Stimulated activated CD8-positive, alpha-beta memory T cell treated with anti-CD3 and anti-CD28 coated beads, Interleukin-15, amount 100 ng/mL, for 1 hour (primary cell): ENCODE data around the gene CARMIL1.
"Not testable (repeated sequence)": the region's sequence is repeated elsewhere in the genome, so short reads cannot be mapped to it uniquely, and the experiment has no call there.

Experiments used
- DNase-seq: peaks from one replicate; pipeline ENCODE4 v3.0.0-alpha.2; 2020; ENCODE audit warnings: low read depth

CARMIL1 gene

DNA sequence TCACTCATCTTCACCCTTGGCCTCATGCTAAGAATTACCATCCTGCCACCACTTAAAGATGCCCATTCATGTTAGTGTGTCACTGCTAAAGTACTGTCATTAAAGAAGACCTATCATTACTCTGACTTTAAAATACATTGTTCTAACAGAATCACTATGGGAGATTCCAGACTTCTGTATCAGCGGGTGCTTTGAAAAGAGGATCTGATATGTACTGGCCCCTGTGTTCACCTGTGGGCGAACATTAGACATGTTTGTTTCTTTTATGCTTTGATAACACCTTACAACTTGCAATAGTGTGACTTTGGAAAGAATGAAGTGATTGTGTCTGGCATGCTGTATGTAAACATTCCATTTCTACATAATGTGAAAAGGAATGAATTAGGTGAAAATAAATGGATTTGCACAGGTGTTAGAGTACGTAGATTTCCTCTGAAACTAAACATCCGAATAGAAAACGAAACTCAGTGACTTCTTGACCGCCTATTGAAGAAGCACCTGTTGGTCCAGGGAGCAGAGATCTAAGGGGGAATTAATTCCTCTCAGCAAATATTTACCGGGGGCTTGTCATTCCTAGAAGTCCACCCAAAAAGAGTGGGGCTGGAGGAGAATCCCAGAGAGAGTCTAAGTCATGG is 132.3 kb downstream of the CARMIL1 start:
- DNase-seq: no peak

DNA sequence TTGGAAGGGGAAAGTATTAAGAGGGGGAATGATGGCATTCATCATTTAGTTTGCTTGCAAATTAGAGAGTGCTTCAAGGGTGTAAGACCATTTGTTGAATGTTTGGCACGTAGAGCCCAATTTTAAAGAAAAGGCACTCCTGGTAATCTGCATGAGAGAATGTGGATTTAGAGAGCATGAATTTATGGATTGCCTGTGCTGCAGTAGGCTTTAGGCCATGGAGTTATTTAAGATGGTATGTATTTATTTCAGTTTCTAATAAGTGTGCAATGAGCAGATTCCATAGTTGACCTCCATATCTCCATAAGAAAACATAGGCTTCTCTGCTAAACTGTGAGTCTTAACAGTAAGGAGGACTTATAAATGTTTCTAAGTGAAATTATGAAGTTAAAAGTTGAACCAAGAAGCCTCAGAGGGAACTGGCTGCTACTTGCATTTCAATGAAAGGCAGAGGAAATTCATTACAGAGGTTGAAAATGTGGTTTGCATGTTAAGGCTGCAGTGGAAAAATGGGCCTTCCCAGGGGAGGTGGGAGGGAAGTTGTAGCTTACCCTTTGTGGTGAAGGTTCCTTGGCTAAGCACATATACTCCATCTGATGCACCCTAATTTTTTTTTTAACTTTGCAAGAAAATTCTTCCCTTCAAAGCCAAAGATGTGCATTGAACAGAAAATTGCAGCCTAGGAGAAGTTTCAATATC is 134.2 kb downstream of the CARMIL1 start:
- DNase-seq: no peak

DNA sequence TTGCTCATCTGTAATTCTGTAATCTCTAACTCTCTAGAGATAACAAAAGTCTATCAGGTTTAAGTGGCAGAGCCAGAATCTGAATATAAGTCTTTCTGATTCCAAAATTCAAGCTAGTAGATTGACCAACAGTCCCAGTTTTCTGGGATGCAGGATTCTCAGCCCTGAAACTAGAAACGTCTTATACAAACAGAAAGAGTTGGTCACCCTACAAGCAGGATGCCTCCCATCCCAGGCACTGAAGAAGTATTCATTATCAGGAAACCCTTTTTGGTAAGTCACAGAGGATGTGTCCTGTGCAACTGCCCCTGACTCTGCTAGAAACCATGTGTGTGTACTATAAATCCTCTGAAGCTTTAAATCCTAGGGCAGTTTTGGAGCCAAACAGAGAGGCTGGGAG is 135.0 kb downstream of the CARMIL1 start:
- DNase-seq: no peak

DNA sequence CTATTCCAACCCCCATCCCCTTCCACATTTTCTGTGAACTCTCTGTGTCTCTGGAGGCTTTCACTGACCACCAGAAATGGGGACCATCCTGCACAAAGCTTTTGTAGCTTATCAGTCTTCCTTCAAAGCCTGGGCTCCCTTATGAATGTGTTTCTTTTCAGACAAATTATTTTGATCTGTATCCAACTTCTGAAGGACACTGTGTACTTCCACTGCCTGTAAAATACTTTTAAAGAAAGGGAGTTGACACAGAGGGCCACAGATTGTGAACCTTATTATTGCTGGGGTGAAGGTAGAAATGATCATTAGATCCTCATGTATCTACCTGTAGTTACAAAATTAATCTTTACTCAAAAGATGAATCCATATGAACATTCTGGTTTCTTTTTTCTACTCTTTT is 135.6 kb downstream of the CARMIL1 start:
- no peak for DNase-seq

DNA sequence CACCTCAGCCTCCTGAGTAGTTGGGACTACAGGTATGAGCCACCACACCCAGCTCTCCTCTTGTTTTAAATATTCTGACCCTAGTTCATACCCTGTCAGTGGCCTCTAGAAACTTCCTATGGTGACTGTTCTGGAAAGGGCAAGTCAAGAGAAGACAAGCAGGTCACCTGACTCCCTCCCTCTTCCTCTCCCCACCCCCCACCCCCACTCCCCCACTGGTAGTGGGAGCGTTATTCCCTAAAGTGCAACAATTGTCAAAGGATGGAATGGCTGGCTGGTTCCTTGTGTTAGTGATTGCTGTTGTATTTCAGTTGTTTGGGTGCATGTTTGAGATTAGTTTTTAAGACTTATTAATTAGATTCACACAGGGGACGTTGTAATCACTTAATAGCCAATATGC is 136.1 kb downstream of the CARMIL1 start:
- DNase-seq: no peak

DNA sequence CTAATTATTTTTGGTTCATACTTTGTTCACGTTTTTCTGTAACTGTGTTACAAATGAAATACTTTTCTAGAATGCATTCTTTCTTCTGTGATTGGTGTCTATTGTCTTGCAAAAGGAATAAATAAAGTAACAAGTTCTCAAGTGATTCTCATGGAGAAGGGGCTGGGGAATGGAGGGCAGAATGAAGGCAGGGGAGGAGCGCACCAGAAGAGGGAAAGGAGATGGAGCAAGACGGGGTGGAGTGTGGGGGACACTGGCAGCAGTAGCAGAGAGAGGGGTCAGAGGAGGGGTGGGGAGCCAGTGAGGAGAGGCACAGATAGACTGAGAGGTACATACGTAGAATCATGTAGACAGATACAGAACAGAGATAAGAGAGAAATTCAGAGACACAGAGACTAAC is 136.5 kb downstream of the CARMIL1 start:
- DNase-seq: no peak

DNA sequence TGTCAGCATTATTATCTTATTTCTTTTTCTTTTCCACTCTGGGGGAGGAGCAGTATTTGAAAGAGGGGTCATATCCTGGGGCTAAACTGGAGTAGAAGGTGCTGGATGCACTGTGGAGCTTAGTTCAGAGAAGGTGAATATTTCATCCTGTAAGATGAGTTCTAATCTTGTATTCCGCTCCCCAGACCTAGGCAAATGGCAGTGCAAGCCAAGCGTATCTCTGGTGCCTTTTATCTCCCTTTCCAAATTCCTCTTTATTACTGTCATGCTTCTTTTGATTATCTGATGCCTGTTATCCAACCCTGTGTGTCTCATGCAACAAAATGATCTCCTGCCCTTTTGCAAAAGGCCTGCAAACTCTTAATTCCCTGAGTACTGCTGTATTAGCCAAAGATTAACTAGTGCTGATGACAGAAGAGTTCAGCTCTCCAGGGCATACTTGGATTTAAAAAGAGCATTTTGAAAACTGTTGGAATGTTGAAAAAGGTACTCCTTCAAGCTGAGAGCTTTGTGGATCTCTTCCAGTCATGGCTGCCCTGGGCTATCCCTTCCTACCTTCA is 138.0 kb downstream of the CARMIL1 start:
- no peak for DNase-seq

DNA sequence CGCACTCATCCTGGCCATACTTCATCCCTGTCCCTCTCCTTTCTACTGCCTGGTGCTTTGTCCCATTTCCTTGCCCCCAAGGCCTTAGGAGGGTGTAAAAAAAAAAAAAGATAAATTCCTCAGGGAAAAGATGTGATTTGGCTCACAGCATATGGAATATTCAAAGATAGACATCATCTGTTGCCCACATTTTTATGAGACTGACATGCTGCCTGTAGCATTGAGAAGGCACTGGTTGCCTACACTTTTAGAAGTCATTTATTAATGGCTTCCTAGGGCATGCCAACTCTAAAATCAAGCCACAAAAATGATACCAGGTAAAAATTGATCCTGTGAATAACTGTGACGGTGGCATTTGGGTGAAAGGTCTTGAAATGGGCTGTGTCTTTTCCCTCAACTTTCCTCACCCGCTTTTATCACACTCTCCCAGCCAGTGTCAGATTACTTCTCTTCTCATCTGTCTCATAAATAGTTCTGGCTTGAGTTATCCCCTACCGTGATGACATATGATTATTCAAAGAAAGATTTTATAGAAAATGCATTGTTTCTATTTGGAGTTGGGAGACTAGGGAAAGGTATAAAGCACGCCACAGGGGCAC is 139.4 kb downstream of the CARMIL1 start:
- DNase-seq: no peak

DNA sequence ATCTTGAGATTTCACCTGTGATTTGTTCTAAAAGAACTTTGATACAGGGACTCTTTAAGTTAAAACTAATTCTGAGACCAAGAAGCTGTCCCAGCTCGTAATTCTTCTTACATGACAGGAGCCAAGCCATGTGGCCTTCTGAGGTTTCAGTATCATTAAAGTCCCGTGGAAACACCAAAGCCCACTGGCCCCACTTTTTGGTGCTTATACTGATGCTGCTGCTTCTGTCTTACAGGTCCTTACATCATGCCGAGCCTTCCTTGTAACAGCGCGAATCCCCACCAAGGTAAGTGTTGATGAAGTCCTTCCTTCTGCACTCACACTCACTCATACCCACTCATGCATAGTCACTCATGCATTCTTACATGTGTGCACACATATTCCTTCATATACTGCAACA is 140.7 kb downstream of the CARMIL1 start:
- DNase-seq: no peak

DNA sequence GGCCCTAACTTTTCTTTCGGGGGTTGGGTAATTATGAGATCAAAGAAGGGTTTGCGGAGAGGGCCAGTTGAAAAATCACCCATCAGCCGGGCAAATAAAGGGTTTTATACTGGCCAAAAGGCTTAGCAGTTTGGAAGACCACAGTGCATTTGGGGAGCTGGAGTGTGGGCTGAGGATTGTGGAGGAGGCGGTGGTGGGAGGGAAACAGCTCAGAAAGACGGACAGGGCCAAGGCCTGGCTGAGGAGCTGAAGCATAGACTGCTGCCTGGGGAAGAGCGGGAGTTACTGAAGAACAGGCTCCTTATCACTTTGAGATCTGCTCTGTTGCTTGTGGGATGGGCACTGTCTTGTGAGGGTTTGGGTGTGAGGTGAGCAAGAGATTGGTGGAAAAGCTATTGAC is 144.2 kb downstream of the CARMIL1 start:
- no peak for DNase-seq

DNA sequence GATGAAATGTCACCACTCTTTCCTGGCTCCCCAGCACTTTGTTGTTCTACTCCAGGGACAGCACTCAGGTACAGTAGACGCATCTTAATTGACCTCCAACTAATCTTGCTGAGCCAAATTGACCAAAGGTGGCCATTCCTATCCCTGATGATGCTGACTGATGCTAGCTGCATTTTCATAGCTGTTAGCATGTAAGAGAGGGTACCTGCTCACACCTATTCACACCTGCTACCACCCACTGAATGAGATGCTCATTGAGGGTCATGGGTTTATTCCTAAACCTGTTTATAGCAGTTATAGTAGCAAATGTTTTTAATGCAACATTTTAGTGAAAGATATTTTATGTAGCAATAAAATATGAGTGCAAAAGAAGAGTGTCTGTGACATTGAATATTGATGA is 145.1 kb downstream of the CARMIL1 start:
- DNase-seq: no peak

DNA sequence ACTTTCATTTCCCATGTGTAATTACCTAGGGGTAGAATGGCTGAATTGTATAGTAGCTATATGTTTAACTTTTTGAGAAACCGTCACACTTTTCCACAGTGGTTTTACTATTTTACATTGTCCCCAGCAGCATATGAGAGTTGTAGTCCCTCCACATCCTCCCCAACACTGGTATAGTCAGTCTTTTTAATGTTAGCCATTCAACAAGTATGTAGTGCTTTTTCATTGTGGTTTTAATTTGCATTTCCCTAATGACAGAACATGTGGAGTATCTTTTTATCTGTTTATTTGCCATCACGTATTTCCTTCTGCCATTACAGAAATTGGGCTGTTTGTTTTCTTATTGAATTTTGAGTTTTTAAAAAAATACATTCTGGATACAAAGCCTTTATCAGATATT is 148.4 kb downstream of the CARMIL1 start:
- DNase-seq: no peak

DNA sequence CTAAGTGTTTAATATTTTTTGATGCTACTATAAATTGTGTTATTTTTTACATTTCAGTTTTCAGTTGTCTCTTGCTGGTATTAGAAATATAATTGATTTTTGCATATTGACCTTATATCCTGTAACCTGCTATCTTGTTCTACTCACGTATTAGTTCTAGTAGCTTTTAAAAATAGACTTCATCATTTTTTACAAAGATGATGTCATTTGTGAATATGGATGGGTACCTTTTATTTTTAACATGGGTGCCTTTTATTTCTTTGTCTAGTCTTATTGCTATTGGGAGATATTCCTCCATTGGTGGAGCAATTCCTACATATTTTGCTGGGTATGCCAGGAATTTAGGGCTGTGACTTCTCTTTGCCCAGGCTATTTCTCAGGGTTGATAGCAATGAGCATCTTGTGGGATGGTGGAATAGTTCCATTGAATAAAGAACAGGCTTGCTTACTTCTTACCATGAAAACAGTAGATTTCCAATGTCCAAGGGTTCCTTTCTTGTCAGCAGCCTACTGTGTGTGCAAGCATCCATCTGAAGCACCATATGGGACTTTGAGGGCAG is 149.7 kb downstream of the CARMIL1 start:
- DNase-seq: no peak

DNA sequence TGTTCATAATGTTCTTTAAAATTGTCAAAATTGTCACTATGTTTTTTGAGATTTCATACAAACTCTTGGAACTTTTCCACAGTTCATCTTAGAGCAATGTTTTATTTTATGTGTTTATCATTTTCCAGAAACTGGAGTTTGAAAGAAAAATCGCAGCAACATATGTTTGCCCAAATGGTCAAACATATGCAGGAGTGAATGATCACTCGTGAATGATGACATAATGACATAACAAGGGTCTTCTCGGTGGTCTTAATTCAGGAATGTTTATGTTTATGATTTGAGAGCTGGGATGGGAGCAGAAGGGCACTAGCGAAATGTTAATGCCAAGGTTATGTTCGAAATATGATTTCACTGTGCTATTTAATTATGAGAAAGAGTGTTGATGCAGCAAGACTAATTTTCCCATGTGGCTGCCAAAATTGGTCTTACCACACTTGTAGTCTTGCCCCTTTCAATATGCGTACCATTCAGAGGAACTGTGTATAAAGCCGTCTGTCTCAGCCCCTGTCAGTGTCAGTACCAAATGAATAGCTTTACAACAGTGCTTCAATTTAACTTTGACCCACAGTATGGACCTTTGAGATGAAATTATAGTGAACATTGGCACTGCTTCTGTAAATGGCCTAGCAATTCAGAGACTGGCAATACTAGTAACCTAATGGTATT is 152.3 kb downstream of the CARMIL1 start:
- no peak for DNase-seq

DNA sequence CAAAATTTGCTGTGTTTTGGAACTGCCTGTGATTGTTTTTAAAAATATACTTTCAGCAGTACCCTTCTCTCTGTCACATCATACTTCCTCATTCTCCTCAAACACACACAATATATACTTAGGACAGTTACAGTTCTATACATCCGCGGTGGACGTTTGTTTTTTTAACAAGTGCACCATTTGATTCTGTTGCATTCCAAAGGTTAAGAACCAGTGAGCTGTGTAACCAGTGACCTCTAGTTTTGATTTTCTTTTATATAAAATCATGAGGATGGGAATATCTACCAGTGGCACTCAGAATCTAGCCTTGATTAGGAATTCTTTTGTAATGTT is 152.8 kb downstream of the CARMIL1 start:
- DNase-seq: no peak

DNA sequence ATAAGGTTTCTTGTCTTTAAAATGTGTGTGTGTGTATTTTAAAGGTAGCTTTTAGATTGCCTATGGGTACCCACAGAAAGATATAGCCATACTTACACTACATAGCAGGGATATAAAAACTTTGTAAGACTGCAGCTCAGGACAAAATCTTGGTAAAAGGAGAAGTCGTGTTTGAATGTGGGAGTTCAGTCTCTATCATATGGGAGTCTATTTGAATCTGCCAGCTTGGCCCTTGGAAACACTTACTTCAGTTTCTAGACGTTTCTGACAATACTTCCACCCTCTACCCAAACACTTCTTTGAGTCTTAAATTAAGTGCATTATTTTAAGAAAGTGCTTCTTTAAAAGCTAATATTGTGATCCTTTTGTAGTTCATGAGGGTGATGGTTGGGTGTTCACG is 155.7 kb downstream of the CARMIL1 start:
- no peak for DNase-seq

DNA sequence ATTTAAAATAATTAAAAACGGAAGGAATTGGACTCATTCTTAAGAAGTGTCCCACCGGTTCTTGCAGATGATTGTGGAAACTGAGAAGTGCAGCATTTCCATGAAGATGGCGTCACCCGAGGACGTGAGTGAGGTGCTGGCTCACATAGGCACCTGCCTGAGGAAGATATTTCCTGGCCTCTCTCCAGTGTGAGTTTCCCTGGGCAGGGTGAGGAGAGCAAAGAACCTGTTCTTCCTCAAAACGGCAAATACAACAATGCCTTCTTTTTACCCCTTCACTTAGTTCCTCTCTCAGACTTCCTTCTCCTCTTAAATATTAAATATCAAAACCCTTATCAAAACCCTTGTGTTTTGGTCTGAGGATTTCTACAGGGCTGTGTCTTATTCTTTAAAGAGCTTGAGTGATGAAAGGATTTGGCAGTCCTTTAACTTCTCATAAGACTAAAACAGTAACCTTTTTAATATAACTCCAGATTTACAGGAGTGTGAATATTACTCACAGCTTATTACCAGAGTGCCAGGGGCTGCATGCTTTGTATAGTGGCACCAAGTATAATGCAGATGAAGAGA is 156.3 kb downstream of the CARMIL1 start:
- DNase-seq: no peak

DNA sequence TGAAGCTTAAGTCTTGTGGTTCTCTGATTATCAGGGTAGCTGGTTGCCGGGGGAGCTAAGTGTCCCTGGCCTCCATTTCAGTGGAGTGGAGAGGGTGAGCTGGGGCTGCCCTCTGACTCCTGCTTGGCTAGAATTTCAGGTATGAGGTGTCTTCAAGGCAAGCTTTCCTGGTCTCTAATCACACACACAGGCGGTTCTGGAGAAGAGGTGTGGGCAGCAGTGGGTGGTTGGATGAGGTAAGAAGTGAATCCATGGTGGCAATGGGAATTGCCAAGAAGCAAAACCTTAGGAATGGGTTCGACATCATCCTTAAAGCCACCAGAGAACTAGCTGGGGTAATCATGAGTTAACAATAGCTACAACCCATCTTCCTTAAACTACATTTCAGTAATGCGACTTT is 157.6 kb downstream of the CARMIL1 start:
- no peak for DNase-seq

DNA sequence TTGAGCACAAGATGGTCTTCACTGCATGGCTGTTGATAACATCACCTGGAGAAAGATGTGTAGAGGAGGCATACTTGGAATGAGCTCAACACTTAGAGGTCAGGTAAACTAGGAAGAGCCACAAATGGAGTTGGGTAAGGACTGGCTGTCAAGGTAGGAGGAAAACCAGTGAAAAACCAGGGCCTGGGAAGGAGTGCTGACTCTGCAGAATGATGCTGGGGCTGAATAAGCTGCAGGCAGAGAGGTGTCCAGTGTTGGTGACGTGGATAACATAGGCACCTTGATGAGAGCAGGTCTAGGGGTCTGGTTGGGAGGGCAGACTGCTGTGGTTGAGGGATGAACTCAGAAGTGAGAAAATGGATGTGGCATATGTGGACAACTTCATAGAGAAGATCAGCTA is 160.2 kb downstream of the CARMIL1 start:
- DNase-seq: no peak

DNA sequence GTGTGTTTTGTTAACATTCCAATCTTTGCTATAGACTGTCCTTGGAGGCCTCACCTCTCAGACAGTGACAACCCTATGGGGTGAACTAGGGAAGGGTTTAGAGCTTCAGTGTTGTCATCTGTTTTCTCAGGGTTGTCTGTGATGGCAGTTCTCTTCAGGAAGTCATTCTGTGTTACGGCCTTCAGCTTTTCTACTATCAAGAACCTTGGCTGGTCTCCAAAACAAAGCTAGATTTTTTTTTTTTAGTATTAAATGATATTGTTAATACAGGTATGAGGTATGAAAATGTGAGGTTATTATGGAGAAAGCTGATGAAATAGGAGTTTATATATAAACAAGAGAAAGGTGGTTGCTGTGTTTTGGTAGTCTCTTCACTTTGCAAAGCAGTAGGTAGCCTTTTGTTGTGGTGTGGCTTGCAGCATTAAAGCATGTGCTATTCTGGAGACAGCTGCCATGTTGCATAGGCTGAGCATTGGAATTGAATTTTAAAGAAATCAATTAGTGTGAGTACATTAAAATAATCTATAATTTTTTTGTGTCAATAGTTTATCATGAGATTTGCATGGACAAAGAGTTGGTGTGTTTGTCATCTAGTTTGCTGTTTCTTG is 162.6 kb downstream of the CARMIL1 start:
- DNase-seq: no peak

DNA sequence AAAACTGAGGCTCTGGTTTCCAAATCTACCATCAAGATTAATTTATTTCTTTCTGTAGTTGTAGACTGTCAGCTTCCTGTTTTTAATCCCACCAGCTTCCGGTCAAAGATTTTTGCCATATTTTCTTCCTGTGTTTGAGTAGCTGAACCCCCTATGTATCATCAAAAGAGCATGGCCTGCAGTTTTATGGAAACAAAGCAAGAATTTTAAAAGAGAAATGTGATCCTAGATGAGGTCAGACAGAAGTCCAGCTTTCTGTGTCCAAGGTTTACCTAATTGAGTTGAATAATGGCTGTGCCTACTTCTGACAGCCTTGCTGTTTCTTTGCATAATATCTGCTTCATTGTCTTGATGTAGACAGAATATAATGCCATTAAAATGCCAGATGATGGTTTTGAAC is 163.7 kb downstream of the CARMIL1 start:
- no peak for DNase-seq

DNA sequence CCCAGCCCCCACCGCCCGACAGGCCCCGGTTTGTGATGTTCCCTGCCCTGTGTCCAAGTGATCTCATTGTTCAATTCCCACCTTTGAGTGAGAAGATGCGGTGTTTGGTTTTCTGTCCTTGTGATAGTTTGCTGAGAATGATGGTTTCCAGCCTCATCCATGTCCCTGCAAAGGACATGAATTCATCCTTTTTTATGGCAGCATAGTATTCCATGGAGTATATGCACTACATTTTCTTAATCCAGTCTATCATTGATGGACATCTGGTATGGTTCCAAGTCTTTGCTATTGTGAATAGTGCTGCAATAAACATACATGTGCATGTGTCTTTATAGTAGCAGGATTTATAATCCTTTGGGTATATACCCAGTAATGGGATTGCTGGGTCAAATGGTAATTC is 165.3 kb downstream of the CARMIL1 start:
- DNase-seq: not testable (repeated sequence)
